Sigmoid colon (tissue), 3 donors: ENCODE data around the gene OR2C1.

ENCODE experiments used
- POLR2A ChIP-seq, 2 donors: fragments of 450-650 bp; IDR thresholded peaks; one replicate each; pipeline ENCODE4 v1.6.1; 2016; ENCODE audit warnings: antibody characterized with exemption in 2 of 2, mild to moderate bottlenecking in 2 of 2, moderate library complexity in 2 of 2
- TF ChIP-seq, protein P1 (sequence below), 4 experiments: fragments of 450-650 bp in 3 of 4; fragments of 200-600 bp in 1 of 4; IDR thresholded peaks; one replicate each; pipeline ENCODE4 v1.5.1; 2016 to 2019; ENCODE audit warnings: antibody characterized with exemption in 4 of 4, mild to moderate bottlenecking in 3 of 4, moderate library complexity in 2 of 4

DNA sequence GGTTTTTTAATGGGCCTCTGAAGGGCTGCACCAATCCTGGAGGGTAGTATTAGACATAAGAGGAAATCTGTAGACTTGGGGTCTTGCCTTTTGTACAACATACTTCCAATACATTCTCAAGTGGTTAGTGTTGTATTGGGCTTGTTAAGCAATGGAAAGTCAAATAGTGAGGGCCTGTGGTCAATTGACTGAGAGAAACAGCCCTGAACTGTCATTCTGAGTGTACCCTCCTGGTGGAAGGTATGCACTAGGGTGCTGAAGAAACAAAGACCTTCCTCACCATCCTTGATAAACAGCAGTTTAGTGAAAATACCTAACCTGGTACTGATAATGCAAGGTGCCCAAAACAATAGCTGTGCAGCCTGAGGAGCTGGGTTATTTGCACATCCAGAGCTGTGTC lies 22.2 kb downstream of the OR2C1 start:
- TF ChIP-seq, protein P1, sequence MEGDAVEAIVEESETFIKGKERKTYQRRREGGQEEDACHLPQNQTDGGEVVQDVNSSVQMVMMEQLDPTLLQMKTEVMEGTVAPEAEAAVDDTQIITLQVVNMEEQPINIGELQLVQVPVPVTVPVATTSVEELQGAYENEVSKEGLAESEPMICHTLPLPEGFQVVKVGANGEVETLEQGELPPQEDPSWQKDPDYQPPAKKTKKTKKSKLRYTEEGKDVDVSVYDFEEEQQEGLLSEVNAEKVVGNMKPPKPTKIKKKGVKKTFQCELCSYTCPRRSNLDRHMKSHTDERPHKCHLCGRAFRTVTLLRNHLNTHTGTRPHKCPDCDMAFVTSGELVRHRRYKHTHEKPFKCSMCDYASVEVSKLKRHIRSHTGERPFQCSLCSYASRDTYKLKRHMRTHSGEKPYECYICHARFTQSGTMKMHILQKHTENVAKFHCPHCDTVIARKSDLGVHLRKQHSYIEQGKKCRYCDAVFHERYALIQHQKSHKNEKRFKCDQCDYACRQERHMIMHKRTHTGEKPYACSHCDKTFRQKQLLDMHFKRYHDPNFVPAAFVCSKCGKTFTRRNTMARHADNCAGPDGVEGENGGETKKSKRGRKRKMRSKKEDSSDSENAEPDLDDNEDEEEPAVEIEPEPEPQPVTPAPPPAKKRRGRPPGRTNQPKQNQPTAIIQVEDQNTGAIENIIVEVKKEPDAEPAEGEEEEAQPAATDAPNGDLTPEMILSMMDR (IDR thresholded peaks at IDR 0.05) = no peak
- TF ChIP-seq POLR2A (IDR thresholded peaks at IDR 0.05) = no peak
